Measurements from ENCODE around the gene GALNT15.

The GALNT15 gene

GRCh38 chr3:16174026-16174355 is 489 bp upstream of the GALNT15 start:
- H3K4me3 ChIP-seq (ENCODE audit: low read depth, low read length) = no peak overlapping the region
- no peak for DNase-seq (ENCODE audit: low read depth)
- TF ChIP-seq CTCF (IDR thresholded peaks at IDR 0.05; ENCODE audit: control insufficient read depth, extremely low read depth, insufficient read depth) = no peak

- no peak for TF ChIP-seq CTCF (IDR thresholded peaks at IDR 0.05; ENCODE audit: control insufficient read depth, extremely low read depth, insufficient read depth)
- DNase-seq (ENCODE audit: low read depth) = no peak
- H3K4me3 ChIP-seq (ENCODE audit: low read depth, low read length) = no peak overlapping the region
Measured at GRCh38 chr3:16174976-16175901, 759 bp downstream of the GALNT15 start.

- no peak for DNase-seq (ENCODE audit: low read depth)
- no peak overlapping the region for H3K4me3 ChIP-seq (ENCODE audit: low read depth, low read length)
- TF ChIP-seq CTCF (IDR thresholded peaks at IDR 0.05; ENCODE audit: control insufficient read depth, extremely low read depth, insufficient read depth) = no peak
Measured at GRCh38 chr3:16176391-16177030, 2.0 kb downstream of the GALNT15 start.

- H3K4me3 ChIP-seq (ENCODE audit: low read depth, low read length) = no peak overlapping the region
- TF ChIP-seq CTCF (IDR thresholded peaks at IDR 0.05; ENCODE audit: control insufficient read depth, extremely low read depth, insufficient read depth) = no peak
- DNase-seq (ENCODE audit: low read depth) = no peak
Measured at GRCh38 chr3:16177382-16177781, 2.9 kb downstream of the GALNT15 start.

GRCh38 chr3:16177962-16178627 is 3.6 kb downstream of the GALNT15 start:
- peak; percentile 31 for DNase-seq (ENCODE audit: low read depth)

GRCh38 chr3:16178628-16178988 is 4.1 kb downstream of the GALNT15 start:
- no peak for TF ChIP-seq CTCF (IDR thresholded peaks at IDR 0.05; ENCODE audit: control insufficient read depth, extremely low read depth, insufficient read depth)
- H3K4me3 ChIP-seq (ENCODE audit: low read depth, low read length) = no peak overlapping the region
- DNase-seq (ENCODE audit: low read depth) = no peak

More at GRCh38 chr3:16177962-16178627, 3.6 kb downstream of the GALNT15 start:
- no peak overlapping the region for H3K4me3 ChIP-seq (ENCODE audit: low read depth, low read length)
- TF ChIP-seq CTCF (IDR thresholded peaks at IDR 0.05; ENCODE audit: control insufficient read depth, extremely low read depth, insufficient read depth) = peak; percentile 99

Data from LNCaP clone FGC (cell line).